ENCODE data around the gene NOTCH4. TPM values are rescaled to one million over a fixed set of nuclear protein-coding genes. Genes with fewer than 3 reads are reported as not detected.

Gene NOTCH4
- total and polyA plus RNA-seq, 3 donors from 2014 or later: 12.4 to 26.9 (median 15.2) TPM

DNA sequence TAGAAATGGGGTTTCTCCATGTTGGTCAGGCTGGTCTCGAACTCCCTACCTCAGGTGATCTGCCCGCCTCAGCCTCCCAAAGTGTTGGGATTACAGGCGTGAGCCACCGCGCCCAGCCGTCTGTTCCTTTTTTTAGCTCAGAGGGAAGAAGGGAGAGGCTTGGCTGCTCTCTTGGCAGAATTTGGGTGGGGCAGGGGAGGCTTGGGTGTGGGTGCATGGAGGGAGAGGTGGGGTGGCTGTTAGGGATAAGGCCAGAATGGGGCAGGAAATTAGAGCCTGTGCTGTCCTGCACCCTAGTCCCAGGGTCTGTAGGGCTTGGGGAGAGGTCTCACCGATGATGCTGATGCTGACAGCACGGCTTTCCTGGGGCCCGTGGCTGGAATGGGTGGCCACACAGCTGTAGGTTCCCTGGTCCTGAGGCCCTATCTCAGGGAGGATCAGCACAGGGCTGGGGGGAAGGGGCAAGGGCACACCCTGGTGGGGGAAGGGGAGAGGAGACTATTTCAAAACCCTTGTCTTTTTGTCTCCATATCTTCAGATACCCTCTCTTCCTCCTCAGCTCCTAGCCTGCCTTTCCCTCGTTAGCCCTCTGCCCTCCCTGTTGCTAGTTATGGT, 41.8 kb downstream of the NOTCH4 start:
- TF ChIP-seq POLR2A (IDR thresholded peaks at IDR 0.05): no peak
- TF ChIP-seq, protein P1, sequence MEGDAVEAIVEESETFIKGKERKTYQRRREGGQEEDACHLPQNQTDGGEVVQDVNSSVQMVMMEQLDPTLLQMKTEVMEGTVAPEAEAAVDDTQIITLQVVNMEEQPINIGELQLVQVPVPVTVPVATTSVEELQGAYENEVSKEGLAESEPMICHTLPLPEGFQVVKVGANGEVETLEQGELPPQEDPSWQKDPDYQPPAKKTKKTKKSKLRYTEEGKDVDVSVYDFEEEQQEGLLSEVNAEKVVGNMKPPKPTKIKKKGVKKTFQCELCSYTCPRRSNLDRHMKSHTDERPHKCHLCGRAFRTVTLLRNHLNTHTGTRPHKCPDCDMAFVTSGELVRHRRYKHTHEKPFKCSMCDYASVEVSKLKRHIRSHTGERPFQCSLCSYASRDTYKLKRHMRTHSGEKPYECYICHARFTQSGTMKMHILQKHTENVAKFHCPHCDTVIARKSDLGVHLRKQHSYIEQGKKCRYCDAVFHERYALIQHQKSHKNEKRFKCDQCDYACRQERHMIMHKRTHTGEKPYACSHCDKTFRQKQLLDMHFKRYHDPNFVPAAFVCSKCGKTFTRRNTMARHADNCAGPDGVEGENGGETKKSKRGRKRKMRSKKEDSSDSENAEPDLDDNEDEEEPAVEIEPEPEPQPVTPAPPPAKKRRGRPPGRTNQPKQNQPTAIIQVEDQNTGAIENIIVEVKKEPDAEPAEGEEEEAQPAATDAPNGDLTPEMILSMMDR (IDR thresholded peaks at IDR 0.05): no peak
- no peaks in the 10 kb centered on the region for H3K36me3 ChIP-seq (ENCODE audit: low read depth, missing control alignments)
- H3K27me3 ChIP-seq: no peaks in the 10 kb centered on the region
- 83 to 95% methylated on average over 10 of the region's 10 CpGs for WGBS, 2 donors
- H3K27ac ChIP-seq: no peak overlapping the region
- intact Hi-C loops (cut with DNase I; ENCODE audit: low total_unique reads): no loop called here
- H3K9me3 ChIP-seq: no peaks in the 10 kb centered on the region
- peaks cover 26% of the 10 kb centered on the region for H3K4me1 ChIP-seq
- DNase-seq: no peak
- H3K4me3 ChIP-seq: no peak overlapping the region

DNA sequence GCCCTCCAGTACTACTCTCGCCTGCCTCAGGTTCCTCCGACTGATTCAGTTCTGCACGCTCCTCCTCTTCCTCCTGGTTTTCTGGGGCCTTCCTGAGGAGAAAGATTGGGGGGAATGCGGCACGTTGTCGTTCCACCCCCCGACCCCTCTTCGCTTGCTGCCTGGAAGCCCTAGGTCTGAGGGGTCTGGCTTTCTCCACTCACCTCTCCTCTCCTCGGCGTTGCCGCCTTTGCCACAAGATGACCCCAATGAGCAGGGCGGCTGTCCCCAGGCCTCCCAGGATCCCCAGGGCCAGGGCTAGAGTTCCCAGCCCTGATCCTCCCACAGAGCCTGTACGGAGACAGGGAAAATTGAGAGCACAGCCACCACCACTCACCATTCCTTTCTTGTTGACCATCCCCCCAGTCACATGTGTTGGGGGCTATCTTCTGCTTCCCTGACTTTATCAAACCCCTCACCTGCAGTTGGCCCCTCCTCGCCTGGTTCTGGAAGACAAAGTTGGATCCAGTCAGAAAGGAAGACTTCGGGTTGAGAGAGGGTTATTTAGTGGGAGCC, 42.6 kb downstream of the NOTCH4 start:
- no peak overlapping the region for H3K4me3 ChIP-seq
- WGBS, 2 donors: 85 to 86% methylated on average over 15 of the region's 15 CpGs
- no peaks in the 10 kb centered on the region for H3K36me3 ChIP-seq (ENCODE audit: low read depth, missing control alignments)
- intact Hi-C loops (cut with DNase I; ENCODE audit: low total_unique reads): no loop called here
- H3K9me3 ChIP-seq: no peaks in the 10 kb centered on the region
- H3K4me1 ChIP-seq: peaks cover 31% of the 10 kb centered on the region
- H3K27ac ChIP-seq: no peak overlapping the region
- no peaks in the 10 kb centered on the region for H3K27me3 ChIP-seq
- no peak for TF ChIP-seq POLR2A (IDR thresholded peaks at IDR 0.05)
- TF ChIP-seq, protein P1 (IDR thresholded peaks at IDR 0.05): no peak
- DNase-seq: no peak

DNA sequence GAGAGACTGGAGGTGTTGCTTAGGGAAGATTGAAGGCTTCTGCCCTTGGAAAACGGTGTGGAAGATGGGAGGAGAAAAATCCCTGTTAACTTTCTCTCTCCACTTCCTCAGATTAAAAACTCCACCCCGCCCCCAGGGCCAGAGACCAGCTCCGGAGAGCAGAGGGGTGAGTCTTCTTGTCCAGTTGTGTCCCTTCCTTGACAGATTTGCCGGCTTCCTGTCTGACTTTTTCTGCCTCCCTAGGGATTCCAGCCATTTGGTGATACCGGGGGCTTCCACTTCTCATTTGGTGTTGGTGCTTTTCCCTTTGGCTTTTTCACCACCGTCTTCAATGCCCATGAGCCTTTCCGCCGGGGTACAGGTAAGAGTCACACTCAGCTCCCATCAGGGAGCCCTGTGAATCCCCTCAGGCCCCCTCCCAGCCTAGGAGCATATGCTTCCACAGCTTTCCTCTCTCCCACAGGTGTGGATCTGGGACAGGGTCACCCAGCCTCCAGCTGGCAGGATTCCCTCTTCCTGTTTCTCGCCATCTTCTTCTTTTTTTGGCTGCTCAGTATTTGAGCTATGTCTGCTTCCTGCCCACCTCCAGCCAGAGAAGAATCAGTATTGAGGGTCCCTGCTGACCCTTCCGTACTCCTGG, 44.0 kb downstream of the NOTCH4 start:
- intact Hi-C loops (cut with DNase I; ENCODE audit: low total_unique reads): no loop called here
- Histone ChIP-seq H3K27ac (peak overlapping the region in 1 of 2 donors; percentile 99), H3K4me1 (peaks cover 31% of the 10 kb centered on the region), H3K36me3 (ENCODE audit: low read depth, missing control alignments) (no peaks in the 10 kb centered on the region), H3K4me3 (no peak overlapping the region), H3K9me3 (no peaks in the 10 kb centered on the region), H3K27me3 (no peaks in the 10 kb centered on the region)
- no peak for DNase-seq
- TF ChIP-seq, protein P1 (IDR thresholded peaks at IDR 0.05): no peak
- 65 to 78% methylated on average over 10 of the region's 10 CpGs for WGBS, 2 donors

DNA sequence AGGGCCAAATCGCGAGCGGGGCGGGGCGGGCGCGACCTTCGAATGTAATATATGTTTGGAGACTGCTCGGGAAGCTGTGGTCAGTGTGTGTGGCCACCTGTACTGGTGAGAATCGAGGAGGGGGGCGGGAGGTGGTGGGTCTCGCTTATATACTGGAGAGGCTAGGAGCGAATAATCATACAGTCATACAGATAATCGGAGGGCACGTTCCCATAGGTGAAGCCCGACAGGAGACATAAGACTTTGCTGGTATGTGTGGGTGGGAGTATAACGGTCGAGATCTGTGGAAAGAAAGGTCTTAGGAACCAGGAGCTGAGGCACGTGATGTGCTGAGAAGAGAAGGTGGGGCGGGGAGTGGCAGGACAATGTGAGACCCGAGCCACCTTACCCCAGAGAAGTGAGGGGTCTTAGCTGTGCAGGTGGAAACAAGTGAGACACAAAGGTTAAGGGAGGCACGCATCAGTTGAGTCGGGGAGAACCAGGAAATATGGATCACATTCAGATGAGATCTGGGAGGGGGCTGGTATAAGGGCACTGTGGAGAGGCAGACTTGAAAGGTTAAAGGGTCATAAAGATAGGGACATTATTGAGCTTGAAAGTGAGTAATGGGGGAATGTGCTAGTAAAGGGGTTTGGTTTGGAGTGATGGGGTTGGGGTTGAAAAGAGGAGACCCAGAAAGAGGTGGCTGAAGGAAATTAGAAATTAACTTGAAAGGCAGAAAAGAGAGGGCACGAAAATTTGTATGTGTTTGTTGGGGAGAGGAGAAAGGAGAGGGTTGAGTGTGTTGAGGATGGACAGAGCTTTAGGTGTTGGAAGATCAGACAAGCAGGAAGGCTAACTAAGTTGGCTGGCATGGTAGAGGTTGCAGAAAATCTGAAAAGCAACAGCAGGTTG, 45.1 kb downstream of the NOTCH4 start:
- 2 to 3% methylated on average over 24 of the region's 24 CpGs for WGBS, 2 donors
- no peak for TF ChIP-seq POLR2A (IDR thresholded peaks at IDR 0.05)
- TF ChIP-seq, protein P1 (IDR thresholded peaks at IDR 0.05): no peak
- no peaks in the 10 kb centered on the region for H3K36me3 ChIP-seq (ENCODE audit: low read depth, missing control alignments)
- H3K27me3 ChIP-seq: no peaks in the 10 kb centered on the region
- H3K9me3 ChIP-seq: no peaks in the 10 kb centered on the region
- H3K4me1 ChIP-seq: peaks cover 35% of the 10 kb centered on the region
- H3K4me3 ChIP-seq: peak overlapping the region; percentile 53 to 82
- DNase-seq: no peak
- intact Hi-C loops (cut with DNase I; ENCODE audit: low total_unique reads): no loop called here
- peak overlapping the region; percentile 94 to 99 for H3K27ac ChIP-seq

Measured in testis (tissue), 3 donors.